ENCODE measurements around the gene TRIB2.

Gene TRIB2

GRCh38 chr2:12715258-12716031, 1.3 kb upstream of the TRIB2 start:
- no peak for FAIRE-seq
- no peak for DNase-seq (ENCODE audit: insufficient read length)
- TF ChIP-seq POLR2AphosphoS5 (IDR thresholded peaks at IDR 0.05; ENCODE audit: low read depth, low read length): no peak
- TF ChIP-seq POLR2A (IDR thresholded peaks at IDR 0.05; ENCODE audit: low read depth, low read length): no peak
- no peak for TF ChIP-seq TAF1 (IDR thresholded peaks at IDR 0.05; ENCODE audit: borderline replicate concordance, low read depth, low read length)

- TF ChIP-seq TAF1 (IDR thresholded peaks at IDR 0.05; ENCODE audit: borderline replicate concordance, low read depth, low read length) (no peak), POLR2AphosphoS5 (IDR thresholded peaks at IDR 0.05; ENCODE audit: low read depth, low read length) (no peak), POLR2A (IDR thresholded peaks at IDR 0.05; ENCODE audit: low read depth, low read length) (no peak)
- FAIRE-seq (no peak), DNase-seq (ENCODE audit: insufficient read length) (peak; percentile 28)
These were observed 779 bp upstream of the TRIB2 start for GRCh38 chr2:12716032-12716281.

GRCh38 chr2:12717191-12718014, 667 bp downstream of the TRIB2 start:
- DNase-seq (ENCODE audit: insufficient read length): peak; percentile 43
- TF ChIP-seq POLR2A (IDR thresholded peaks at IDR 0.05; ENCODE audit: low read depth, low read length) (no peak), POLR2AphosphoS5 (IDR thresholded peaks at IDR 0.05; ENCODE audit: low read depth, low read length) (no peak), TAF1 (IDR thresholded peaks at IDR 0.05; ENCODE audit: borderline replicate concordance, low read depth, low read length) (no peak)
- no peak for FAIRE-seq

- FAIRE-seq: no peak
- no peak for TF ChIP-seq POLR2A (IDR thresholded peaks at IDR 0.05; ENCODE audit: low read depth, low read length)
- TF ChIP-seq TAF1 (IDR thresholded peaks at IDR 0.05; ENCODE audit: borderline replicate concordance, low read depth, low read length): no peak
- no peak for TF ChIP-seq POLR2AphosphoS5 (IDR thresholded peaks at IDR 0.05; ENCODE audit: low read depth, low read length)
- DNase-seq (ENCODE audit: insufficient read length): no peak
These were observed 1.4 kb downstream of the TRIB2 start for GRCh38 chr2:12718015-12718671.

DNA sequence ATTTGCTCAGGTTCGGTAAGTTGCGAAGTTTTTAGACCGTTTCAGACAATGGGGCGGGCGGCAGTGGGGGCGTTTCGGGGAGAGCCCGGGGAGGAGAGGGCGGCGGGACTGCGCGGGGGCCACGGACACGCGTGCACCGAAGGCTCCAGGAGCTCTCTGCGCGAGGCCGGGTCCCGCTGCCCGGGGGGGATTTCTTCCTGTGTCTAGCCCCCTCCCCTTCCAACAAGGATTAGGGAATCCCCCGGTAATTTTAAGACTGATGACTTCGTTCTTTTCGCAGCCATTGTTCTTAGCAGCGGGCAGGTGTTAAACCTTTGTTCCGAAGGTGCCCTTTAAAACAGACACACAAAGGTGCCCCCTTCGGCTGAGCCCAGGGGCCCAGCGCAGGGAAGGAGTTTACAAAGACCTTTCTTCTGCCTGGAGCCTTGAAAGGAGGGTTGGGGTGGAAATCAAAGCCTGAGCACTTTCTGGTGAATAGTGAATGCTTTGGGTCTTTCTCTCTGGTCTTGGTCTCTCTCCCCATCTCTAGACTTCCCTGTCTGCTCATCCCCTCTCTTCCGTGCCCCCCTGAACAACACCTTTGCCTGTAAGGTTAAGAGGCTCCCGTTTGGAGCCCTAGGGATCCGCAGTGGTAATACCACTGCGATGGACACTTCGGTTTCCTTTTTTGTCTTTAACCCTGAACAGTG, 2.1 kb downstream of the TRIB2 start:
- no peak for TF ChIP-seq POLR2A (IDR thresholded peaks at IDR 0.05; ENCODE audit: low read depth, low read length)
- TF ChIP-seq POLR2AphosphoS5 (IDR thresholded peaks at IDR 0.05; ENCODE audit: low read depth, low read length): no peak
- no peak for TF ChIP-seq TAF1 (IDR thresholded peaks at IDR 0.05; ENCODE audit: borderline replicate concordance, low read depth, low read length)
- DNase-seq (ENCODE audit: insufficient read length) (no peak), FAIRE-seq (no peak)

GRCh38 chr2:12719400-12720277, 2.9 kb downstream of the TRIB2 start:
- no peak for TF ChIP-seq POLR2A (IDR thresholded peaks at IDR 0.05; ENCODE audit: low read depth, low read length)
- no peak for TF ChIP-seq TAF1 (IDR thresholded peaks at IDR 0.05; ENCODE audit: borderline replicate concordance, low read depth, low read length)
- no peak for TF ChIP-seq POLR2AphosphoS5 (IDR thresholded peaks at IDR 0.05; ENCODE audit: low read depth, low read length)
- FAIRE-seq (no peak), DNase-seq (ENCODE audit: insufficient read length) (no peak)

DNA sequence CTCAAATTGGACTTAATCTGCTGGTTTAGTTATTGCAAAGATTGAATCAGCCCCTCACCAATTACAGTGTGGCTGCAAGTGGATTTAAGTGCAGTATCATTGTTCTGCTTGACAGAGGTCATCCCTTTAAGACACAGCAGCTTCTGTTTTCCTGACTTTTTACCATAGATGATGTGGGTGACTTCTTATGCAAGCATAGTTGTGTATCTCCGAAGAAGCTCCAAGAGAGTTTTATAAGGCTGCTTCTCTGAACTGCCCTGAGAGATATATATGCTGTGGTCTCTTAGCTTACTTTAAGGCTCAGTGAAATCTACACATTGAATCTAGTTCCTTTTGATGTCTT, 3.5 kb downstream of the TRIB2 start:
- DNase-seq (ENCODE audit: insufficient read length): no peak

DNA sequence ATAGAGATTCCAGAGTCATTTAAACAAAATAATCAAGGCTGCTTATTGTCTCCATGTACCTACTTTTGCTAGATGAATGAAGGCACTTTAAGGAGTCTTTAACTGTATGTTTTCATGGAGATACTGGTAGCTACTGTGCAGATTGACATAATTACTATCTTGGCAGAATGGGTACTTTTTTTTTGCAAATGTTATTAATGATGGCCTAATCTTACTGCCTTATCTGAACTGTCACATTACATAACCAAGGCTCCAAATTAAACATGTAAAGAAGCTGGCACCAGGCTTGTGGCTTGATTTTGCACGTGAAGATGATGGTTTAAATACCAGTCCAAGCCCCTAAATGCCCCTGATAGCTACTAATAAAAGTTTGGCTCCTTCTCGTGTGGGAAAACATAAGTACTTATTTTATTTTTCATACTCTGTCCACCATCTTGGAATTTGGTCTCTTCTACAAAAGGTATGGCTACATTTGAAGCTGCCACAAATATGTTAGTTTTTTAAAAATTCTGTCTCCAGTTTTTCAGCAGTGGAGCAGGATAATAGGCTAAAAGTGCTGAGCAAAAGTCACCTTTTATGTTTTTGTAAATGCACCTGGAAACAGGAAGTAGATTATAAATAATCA, 4.1 kb downstream of the TRIB2 start:
- FAIRE-seq: no peak
- TF ChIP-seq TAF1 (IDR thresholded peaks at IDR 0.05; ENCODE audit: borderline replicate concordance, low read depth, low read length) (no peak), POLR2AphosphoS5 (IDR thresholded peaks at IDR 0.05; ENCODE audit: low read depth, low read length) (no peak), POLR2A (IDR thresholded peaks at IDR 0.05; ENCODE audit: low read depth, low read length) (no peak)
- no peak for DNase-seq (ENCODE audit: insufficient read length)

More for the DNA sequence above, 3.5 kb downstream of the TRIB2 start:
- FAIRE-seq: no peak
- TF ChIP-seq TAF1 (IDR thresholded peaks at IDR 0.05; ENCODE audit: borderline replicate concordance, low read depth, low read length) (no peak), POLR2AphosphoS5 (IDR thresholded peaks at IDR 0.05; ENCODE audit: low read depth, low read length) (no peak), POLR2A (IDR thresholded peaks at IDR 0.05; ENCODE audit: low read depth, low read length) (no peak)

- DNase-seq (ENCODE audit: insufficient read length) (no peak), FAIRE-seq (peak; percentile 33)
- TF ChIP-seq POLR2A (IDR thresholded peaks at IDR 0.05; ENCODE audit: low read depth, low read length): no peak
- TF ChIP-seq TAF1 (IDR thresholded peaks at IDR 0.05; ENCODE audit: borderline replicate concordance, low read depth, low read length): no peak
These were observed 5.1 kb downstream of the TRIB2 start for GRCh38 chr2:12721566-12722446.

Measured in GM12892 (cell line).